GM21529 (cell line): ENCODE data around the gene TST.

ENCODE experiments used
- ATAC-seq: cut with Tn5 transposase; IDR thresholded peaks from one replicate; pipeline ENCODE4 v1.9.1; 2021; ENCODE audit not compliant: unreplicated experiment

TST gene

DNA sequence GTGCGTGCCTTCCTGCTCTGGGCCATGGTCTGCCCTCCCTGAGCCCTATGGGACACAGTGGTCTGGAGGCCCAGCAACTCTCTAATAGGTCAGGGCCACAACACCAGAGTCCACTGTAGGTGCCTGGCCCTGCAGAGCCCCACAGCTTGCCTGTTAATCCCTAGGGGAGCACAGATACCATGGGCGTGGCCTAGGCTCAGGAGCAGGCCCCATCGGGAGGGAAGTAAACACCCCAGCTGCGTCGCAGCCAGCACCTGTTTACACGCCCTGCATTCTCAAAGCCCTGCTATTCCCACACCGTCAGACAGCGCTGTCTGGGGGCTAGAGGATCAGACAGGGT lies 34.8 kb upstream of the TST start:
- ATAC-seq, result no peak

DNA sequence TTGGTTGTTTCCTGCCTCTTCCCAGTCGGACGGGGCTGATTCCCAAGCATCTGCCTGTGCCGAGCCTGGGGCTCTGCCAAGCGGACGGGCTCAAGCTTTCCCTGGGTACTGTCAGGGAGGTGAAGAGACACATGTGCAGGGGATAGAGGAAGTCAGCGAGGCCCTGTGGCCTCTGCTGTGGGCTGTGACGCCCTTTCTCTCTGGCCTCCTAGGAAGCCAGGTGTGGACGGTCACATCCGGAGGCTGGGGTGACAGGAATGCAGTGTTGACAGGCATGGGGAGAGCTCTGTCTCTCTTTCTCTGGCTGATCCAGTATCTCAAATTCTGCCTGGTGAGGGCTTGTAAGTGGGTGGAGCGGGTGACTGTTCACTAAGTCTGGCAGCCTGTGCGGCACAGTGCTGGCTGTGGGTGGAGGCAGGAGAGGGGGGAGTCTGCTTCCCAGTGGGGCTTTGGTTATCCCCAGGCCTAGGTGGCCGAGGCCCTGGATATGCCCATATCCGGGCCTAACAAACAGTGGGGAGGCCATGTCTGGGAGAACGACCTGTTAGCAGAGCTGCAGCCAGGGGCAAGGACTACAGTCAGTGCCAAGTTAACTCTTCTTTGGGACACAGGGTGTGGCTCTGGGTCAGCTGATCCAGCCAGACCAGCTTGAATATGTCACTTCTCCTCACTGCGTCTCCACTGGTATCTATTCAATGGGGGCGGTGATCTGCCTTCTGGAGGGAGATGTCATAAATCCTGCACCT lies 34.2 kb upstream of the TST start:
- no peak for ATAC-seq

DNA sequence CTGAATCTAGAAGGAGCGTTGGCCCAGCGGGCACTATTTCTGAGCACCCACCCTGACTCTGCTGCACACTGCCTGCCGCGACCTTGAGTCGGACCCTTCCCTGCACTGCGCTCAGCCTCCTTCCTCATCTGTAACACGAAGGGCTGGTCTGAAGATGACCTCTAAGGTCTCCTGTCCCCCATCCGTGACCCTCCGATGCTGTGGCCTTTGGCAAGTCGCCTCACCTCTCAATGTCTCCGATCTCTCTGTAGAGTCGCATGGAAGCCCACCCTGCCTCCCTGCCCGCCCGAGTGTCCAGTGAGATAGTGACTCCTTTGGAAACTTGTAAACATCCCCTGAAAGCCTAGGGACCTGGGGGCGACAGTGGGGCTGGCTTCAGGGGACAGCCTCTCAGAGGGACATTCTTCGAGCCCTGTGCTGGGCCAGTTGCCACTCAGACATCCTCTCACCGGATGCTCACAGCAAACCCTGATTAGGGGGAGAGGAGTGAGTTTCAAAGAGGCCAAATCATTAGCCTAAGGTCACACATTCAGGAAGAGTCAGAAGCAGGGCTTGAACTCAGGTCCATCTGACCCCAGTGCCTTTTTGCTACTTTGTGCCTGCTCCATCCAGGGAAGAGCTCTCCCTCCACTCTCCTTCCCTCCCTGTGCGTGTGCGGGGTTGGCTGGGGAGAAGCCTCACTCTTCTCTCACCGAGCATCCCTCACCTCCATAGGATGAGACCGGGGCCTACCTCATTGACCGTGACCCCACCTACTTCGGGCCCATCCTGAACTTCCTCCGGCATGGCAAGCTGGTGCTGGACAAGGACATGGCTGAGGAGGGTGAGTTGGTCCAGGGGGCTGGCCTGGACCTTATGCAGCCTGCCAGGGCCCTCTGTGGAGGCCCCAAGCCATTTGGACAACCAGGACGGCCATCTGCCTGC lies 33.4 kb upstream of the TST start:
- ATAC-seq, result no peak

DNA sequence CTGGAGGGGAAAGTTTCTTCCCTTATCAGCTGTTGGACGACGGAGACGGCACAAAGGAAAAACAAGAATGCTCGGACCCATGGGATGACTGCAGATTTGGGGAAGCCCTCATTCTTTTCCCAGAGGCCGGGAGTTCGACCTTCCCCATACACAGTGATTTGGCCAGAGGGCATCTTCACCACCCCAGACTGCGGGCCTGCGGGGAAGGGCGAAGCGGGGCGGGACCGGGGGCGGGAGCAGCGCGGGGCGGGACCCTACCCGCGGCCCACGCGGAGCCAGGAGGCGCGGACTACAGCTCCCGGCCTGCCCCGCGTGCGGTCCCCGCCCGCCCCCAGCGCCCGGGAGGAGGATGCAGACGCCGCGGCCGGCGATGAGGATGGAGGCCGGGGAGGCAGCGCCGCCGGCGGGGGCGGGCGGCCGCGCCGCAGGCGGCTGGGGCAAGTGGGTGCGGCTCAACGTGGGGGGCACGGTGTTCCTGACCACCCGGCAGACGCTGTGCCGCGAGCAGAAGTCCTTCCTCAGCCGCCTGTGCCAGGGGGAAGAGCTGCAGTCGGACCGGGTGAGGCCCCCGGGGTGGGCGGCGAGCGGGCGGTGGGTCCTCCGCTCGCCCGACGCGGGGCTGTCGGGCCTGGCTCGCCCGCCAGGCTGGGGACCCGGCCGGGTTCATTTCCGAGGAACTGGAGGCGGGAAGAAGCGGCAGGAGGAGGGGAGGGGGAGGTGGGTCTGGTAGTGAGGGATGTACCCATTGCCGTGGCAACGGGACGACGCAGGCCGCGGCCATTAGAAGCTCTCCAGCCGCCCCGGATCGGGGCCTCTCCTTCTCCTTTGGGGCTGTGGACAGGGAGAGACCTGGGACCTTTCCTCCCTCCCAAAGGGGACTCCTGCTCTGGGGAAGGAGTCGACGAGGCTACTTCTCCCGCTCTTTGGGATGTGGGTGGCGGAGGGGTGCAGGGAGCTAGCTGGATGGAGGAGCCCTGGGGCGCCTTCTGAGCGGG lies 32.4 kb upstream of the TST start, which contains the start of gene KCTD17:
Gene KCTD17, plus strand, starts transcription at position 352 of the 995 bp plus-strand sequence. Its CDS starts 19 bp downstream, at position 371.
- peak; percentile 72 for ATAC-seq

DNA sequence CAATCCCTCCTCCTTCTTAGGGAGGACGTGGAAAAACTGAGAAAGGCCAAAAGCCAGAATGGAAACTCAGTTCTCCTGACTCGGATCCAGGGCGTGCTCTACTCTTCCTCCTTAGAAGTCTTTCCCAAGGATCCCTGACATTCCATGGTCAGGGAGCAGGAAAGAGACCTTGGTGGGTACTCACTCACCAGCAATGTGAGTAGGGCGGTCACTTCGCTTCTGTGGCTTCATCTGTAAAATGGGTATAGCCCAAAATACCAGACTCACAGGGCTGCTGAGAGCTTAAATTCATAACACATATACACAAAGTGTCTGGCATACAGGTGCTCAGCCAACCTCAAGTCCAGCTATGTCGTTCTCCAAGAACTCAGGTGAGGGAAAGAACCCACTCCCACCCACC lies 31.7 kb upstream of the TST start:
- ATAC-seq, result no peak

DNA sequence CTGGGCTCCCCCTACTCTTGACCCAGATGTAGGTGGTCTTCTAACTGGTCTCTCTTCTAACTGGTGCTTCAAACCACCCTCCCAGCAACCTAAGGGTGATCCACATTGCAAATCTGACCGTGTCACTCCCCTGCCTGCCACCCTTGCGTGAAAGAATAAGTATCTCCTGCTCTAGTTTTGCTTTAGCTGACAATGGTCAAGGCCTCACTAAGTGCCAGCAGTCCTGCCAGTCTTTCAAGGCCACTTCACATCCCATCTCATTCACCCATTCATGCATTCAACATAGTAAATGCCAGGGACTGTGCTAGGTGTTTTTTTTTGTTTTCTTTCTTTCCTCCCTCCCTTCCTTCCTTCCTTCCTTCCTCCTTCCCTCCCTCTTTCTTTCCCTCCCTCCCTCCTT lies 30.0 kb upstream of the TST start:
- ATAC-seq, result no peak

DNA sequence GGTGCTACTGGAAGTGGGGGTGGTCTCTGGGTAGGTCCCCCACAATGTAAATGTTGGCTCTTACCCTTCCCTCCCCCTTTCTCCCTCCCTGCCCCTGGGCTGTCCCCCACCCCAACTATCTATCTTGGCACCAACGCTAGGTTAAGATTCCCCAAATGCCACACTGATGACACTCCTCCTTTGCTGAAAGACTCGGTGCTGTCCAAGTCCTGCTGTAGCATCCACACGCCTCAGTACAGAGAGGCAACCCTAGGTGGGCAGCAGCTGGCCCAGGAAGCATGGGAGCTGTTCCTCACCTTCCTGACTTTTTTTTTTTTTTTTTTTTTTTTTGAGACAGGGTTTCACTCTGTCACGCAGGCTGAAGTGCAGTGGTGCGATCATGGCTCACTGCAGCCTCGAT lies 28.9 kb upstream of the TST start:
- ATAC-seq, result no peak

DNA sequence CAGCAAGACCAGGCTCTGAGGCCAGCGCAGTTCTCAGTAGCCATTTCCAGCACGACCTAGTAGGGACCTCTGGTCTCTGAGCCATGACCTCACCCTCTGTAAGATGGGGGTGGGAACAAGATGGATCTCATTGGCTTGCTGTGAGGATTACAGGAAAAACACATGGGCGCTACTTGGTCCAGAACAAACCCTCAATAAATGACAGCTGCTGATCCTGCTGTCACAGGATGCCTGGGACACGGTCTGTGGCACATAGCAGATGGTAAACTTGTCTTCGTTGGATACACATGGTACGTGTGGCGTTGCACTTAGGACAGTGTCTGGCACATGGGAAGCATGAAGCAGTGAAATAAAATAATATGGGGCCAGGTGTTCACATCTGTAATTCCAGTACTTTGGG lies 27.8 kb upstream of the TST start:
- no peak for ATAC-seq

DNA sequence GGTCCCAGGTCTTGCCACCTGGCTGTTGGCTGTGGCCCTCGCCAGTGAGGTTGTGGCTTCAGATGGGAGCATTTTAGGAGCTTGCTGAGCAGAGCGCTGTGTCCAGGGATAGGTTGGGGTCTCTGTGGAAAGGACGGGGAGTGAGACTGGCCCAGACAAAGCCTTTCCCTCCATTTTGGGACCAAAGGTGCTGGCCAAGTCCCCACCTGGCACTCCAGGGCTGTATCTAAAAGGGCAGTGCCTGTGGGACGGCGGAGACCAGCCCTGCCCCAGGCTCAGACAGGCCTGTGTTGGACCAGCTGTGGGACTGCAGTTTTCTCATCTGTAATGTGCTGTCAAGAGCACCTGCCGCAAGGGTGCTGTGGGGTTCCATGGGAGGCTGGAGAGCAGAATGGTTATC lies 27.3 kb upstream of the TST start:
- no peak for ATAC-seq

DNA sequence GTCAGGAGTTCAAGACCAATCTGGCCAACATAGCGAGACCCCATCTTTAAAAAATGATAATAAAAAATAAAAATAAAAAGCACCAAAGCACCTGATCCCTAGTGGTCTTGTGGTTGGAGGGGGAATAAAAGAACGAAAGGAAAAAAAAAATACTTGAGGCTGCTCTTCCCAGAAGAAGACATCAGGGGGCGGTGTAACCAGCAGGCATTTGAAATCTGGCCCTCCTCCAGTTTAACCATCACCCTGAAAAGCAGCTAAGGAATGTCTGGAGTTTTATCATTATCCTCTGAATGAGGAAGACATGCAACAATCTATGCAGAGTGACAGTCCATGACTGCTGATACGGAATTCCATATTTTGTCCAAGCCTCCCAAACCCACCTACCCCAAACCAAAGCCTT lies 26.7 kb upstream of the TST start:
- ATAC-seq, result no peak

DNA sequence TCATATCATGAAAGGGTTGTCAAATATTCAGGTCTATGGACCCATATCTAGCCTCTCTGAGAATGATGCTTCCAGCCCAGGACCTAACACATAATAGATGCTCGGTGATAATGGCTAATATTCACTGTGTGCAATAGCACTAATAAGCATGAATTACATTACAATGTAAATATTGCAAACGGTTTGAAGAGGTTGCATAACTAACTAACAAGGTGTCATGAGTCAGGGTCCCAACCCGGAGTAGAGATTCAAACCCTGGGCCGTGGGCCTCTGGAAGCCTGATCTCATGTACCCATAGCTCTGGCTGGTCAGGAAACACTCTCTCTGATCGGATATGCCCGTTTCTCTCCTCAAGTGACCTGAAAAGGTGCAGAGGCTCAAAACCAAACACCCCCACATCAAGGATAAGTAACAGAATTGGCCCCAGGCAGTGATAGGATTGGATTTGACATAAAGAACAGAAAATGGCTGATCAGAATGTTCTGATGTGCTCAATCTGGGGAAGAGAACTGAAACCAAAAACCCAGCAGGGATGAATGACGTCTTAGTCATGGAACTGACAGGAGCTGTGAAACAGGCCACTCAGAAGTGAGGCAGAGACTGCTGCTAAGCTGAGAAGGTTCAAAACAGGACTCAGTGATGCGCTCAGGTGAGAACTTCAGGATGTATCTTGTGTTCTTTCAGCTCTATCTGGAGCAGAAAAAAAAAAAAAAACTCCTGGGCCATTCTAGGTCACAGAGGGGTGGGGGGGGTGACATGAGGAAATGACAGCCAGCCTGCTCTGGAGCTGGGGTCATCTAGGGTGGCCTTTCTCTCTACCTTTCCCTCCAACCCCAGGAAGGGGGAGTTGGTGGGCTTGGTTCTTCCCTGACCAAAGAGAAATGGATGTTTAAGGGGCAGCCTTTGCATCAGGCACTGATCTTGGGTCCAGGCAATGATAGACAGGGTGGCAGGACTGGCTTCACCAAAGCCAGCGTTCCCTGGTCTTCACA lies 25.7 kb upstream of the TST start:
- ATAC-seq, result no peak

DNA sequence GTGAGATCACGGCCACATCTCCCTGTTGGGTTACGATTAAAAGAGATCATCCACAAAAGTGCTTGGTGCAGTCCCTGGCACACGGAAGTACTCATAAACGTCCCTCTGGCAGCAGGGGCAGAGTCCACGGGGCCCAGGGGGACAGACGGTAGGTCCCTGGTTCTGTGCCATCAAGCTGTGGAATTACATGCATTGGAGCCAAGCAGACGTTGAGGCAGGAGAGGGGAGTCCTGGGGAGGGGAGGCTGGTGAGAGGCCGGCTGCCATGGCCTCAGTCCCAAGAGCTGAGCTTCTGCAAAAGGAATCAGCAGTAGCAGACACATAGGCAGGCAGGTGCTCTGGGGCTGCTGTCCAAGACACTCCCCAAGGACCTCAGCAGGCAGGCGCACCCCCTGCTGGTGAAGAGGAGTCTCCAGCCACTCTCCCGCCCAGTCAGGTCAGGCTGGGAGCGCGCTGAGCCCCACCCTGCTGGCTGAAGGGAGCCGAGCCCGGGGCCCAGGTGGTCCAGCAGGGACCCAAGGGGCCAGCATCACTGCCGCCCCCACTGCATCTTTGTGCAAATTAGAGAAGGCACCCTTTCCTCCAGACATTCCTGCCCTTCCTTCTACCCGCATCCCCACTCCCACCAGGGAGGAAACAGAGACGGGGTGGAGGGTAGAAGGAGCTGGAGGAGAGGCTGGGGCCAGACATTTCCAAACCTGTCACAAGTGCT lies 24.7 kb upstream of the TST start:
- no peak for ATAC-seq

DNA sequence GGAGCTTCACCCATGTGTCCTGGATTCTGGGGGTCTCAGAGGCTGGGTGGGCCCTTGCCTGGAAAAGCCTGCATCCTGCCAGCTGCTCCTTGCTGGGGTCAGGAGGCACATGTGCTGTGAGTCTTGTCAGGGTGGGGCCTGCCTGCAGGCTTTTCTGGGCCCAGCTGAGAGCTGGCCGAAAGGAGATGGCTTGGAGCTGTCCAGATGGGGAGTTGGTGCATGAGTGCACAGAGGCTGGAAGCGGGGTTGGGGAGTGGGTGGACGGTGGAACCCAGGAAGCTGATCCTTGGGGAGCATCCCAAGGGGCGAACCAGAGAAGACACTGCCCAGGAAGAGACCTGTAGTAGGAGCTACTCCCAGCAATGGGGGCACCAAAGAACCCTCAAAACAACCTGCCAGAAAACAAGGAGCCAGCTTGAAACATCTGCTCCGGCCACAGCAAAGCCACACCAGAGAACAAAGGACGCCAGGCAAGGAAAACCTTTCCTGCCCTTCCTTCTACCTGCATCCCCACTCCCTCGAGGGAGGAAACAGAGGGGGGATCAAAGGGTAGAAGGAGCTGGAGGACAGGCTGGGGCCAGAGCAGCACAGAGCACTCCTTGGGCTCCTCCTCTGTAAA lies 24.1 kb upstream of the TST start:
- ATAC-seq, result no peak

DNA sequence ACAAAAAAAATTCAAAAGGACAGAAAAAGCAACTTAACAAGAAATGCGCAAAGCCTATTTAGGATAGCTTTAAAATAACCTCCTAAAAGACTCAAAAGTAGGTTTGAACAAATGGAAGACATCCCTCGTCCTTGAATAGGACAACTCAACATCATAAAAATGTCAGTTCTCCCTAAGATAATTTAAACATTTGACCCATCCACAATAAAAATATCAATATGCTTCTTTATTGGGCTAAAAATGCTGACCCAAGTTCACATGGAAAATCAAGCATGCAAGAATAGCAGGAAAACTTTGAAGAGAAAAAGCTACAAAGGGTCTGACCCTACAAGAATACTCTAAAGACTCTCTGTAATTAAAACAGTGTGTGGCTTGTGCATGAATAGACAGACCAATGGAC lies 20.2 kb upstream of the TST start:
- ATAC-seq, result no peak

DNA sequence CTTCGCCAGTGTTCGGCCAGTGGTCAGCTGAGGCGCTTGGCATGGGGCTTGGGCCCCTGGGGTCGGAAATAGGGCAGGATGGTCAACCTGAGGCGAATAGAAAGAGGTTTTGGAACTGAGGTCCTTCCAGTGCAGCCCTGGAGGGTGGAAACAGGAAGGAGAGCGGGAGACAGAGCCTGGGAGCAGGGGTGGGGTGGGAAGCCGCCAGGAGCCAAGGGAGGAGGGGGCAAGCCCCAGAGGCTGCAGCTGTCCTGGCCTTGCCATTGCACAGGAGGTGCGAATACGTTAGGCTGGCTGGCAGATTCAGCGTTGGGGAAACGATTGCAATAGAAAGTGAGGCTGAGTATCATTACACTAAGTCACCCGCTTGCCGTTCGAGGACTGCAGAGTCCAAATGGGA lies 18.4 kb upstream of the TST start:
- no peak for ATAC-seq

DNA sequence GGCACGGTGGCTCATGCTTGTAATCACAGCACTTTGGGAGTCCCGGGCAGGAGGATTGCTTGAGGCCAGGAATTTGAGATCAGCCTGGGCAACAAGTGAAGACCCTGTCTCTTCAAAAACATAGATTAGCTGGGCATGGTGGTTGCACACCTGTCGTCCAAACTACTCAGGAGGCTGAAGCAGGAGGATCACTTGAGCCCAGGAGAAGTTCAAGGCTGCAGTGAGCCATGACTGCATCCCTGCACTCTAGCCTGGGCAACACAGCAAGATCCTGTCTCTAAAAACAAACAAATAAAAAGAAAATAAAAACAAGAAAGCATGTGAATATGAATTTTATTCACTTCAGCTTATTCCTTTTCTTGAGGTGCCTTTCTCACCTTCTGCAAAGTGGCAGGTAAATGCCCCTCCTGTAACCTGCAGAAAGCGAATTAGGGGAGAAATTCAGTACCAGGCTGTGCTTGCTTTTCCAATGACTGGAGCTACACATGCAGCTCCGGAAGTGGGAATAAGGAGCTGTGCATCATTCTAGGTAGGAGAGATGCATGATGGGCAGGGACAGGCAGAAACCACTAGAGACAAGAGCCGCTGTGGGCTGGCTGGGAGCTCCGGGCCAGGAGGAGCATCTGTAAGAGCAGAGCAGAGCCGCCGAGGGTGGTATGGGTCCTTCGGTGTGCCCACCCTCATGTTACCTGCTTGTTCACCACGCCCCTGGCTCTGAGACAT lies 17.6 kb upstream of the TST start:
- no peak for ATAC-seq

DNA sequence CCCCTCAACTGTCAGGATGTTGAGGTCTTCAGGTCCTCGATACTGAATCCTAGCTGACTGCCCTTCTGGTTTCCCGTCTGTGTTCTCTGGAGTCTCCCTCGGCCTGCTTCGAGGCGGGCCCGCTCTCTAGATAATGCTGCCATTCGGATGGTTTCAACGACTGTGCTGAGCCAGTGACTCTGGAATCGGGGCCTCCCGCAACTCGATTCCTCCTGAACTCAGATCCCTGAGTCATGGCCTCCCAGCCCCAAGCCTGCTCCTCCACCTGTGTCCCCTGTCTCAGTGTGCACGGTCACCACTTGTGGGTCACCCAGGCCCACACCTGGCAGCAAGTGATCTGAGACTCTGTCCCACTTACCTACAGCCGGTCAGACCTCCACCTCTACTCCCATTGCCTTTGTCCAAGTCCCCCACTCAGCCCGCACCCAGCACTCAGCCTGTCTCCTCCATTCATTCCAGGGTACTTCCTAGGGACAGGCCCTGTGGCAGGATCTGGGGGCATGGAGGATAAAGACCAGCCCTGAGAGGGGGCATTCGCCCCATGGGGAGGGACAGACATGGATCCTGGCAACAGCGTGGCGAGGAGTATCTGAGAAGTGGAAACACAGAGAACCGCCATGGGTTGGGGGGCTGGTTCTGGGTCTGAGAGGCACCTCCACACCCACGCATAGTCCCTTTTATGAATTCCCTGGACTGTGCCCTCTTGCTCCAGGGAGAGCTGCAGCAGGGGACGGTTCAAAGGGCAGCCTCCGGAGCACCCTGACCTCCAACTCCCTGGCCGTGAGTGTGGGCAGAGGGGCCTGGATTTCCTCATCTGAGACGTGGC lies 14.6 kb upstream of the TST start:
- ATAC-seq, result no peak
